Spleen (tissue), 7 donors: ENCODE measurements around the gene HTATSF1.

ENCODE experiments used
- CTCF ChIP-seq, 11 experiments: fragments of 200-600 bp in 7 of 11; fragments of 450-650 bp in 4 of 11; sonication (generic) in 4 of 11; IDR thresholded peaks in 8 of 11; conservative IDR thresholded peaks in 3 of 11; 1 replicate in 7 of 11; 2 replicates in 4 of 11; pipeline versions ENCODE4 v1.4.0 to v1.8.0; 2016 to 2021; ENCODE audit warnings: antibody characterized with exemption in 11 of 11, inconsistent platforms in 4 of 11, mild to moderate bottlenecking in 1 of 11
- POLR2A ChIP-seq, 3 donors: fragments of 450-650 bp; IDR thresholded peaks; one replicate each; pipeline ENCODE4 v1.5.1; 2017; ENCODE audit warnings: antibody characterized with exemption in 3 of 3, mild to moderate bottlenecking in 1 of 3
- POLR2AphosphoS5 ChIP-seq, 3 donors: sonication (generic); formaldehyde crosslinking; IDR thresholded peaks; one replicate each; pipeline ENCODE4 v1.5.1; 2017; ENCODE audit warnings: antibody characterized with exemption in 3 of 3
- donor health status: DM: no; HTN: no; CAD: no; lungs with moderate emphysema.
- donor health status: DM: no; HTN: no; CAD: no.
- donor health status: DM: no; HTN: no; CAD: no.

- TF ChIP-seq CTCF (IDR thresholded peaks at IDR 0.05 in 8 of 11, conservative IDR thresholded peaks at IDR 0.05 in 3 of 11) = no peak
- no peak for TF ChIP-seq POLR2A (IDR thresholded peaks at IDR 0.05)
- no peak for TF ChIP-seq POLR2AphosphoS5 (IDR thresholded peaks at IDR 0.05)
These were observed 1.1 kb upstream of the HTATSF1 start for GRCh38 chrX:136496186-136496763.
